Measurements from ENCODE around the gene FUT9. TPM values are rescaled to one million over a fixed set of nuclear protein-coding genes. Genes with fewer than 3 reads are reported as not detected.

The FUT9 gene
- total and polyA plus RNA-seq, 2 experiments from 2014 or later: 2.1 to 6.8 TPM

- TF ChIP-seq CTCF (conservative IDR thresholded peaks at IDR 0.05; ENCODE audit: low read depth in 2 of 2): no peak
These were observed 126.4 kb downstream of the FUT9 start (continued) for GRCh38 chr6:96142142-96142541.

GRCh38 chr6:96150431-96150830 is 134.7 kb downstream of the FUT9 start:
- H3K4me3 Mint-ChIP-seq: no peak overlapping the region

More at GRCh38 chr6:96150431-96150830, 134.7 kb downstream of the FUT9 start:
- no peaks in the 10 kb centered on the region for H3K27me3 Mint-ChIP-seq (ENCODE audit: insufficient read depth, low read depth, poor library complexity)
- H2AFZ ChIP-seq: no peak overlapping the region
- no peaks in the 10 kb centered on the region; the same call in 1 of the 2 replicates for H3K4me1 ChIP-seq (ENCODE audit: insufficient read depth)
- H3F3A ChIP-seq (replicated peaks; ENCODE audit: low read depth): no peaks in the 10 kb centered on the region
- no peaks in the 10 kb centered on the region for H3K9me2 ChIP-seq (ENCODE audit: insufficient read depth)
- H3K79me2 ChIP-seq (replicated peaks; ENCODE audit: insufficient read depth): no peaks in the 10 kb centered on the region
- TF ChIP-seq POLR2AphosphoS5 (IDR thresholded peaks at IDR 0.05; ENCODE audit: low read depth): no peak
- no peak for TF ChIP-seq STAT1 (IDR thresholded peaks at IDR 0.05; ENCODE audit: unreplicated experiment)
- no peak for TF ChIP-seq ETS1 (IDR thresholded peaks at IDR 0.05)
- no peak for TF ChIP-seq ZNF114 (CRISPR knock-in tag; IDR thresholded peaks at IDR 0.05)
- TF ChIP-seq ZNF331 (CRISPR knock-in tag; IDR thresholded peaks at IDR 0.05; ENCODE audit: low read depth): no peak
- no peak for TF ChIP-seq ZNF462 (CRISPR knock-in tag; IDR thresholded peaks at IDR 0.05)
- no peak for TF ChIP-seq CTCF (conservative IDR thresholded peaks at IDR 0.05; ENCODE audit: low read depth in 2 of 2)
- TF ChIP-seq EZH2 (IDR thresholded peaks at IDR 0.05; ENCODE audit: low read depth, unreplicated experiment): no peak
- no peak for TF ChIP-seq EZH2phosphoT487 (IDR thresholded peaks at IDR 0.05; ENCODE audit: unreplicated experiment)
- TF ChIP-seq NANOG (IDR thresholded peaks at IDR 0.05; ENCODE audit: borderline replicate concordance): no peak
- no peak for TF ChIP-seq CREB1 (CRISPR knock-in tag; IDR thresholded peaks at IDR 0.05; ENCODE audit: low read depth)
- TF ChIP-seq JUNB (IDR thresholded peaks at IDR 0.05; ENCODE audit: unreplicated experiment): no peak
- no peak overlapping the region for H3K27ac Mint-ChIP-seq
- H3K4me2 ChIP-seq: no peak overlapping the region
- H3K36me3 Mint-ChIP-seq (ENCODE audit: low read depth): peaks cover 5% of the 10 kb centered on the region; the same call in 2 of the 3 replicates
- H3K27me3 ChIP-seq (ENCODE audit: insufficient read depth): no peaks in the 10 kb centered on the region
- H4K20me1 ChIP-seq (replicated peaks; ENCODE audit: insufficient read depth): no peaks in the 10 kb centered on the region
- H3K4me3 ChIP-seq: no peak overlapping the region
- peaks cover 18% of the 10 kb centered on the region for H3K4me1 Mint-ChIP-seq
- H3K36me3 ChIP-seq (ENCODE audit: insufficient read depth): no peaks in the 10 kb centered on the region
- peaks cover 4% of the 10 kb centered on the region; the same call in 1 of the 3 replicates for H3K9me3 Mint-ChIP-seq
- H3K27ac ChIP-seq (ENCODE audit: low read depth): no peak overlapping the region
- DNase-seq (ENCODE audit: low spot score) (no peak), ATAC-seq (no peak)

Data from GM23338 (cell line).